HG02759 (cell line): ENCODE measurements around the gene QRFP.
"Not testable (repeated sequence)": the region's sequence is repeated elsewhere in the genome, so short reads cannot be mapped to it uniquely, and the experiment has no call there.

Experiments used
- ATAC-seq: cut with Tn5 transposase; IDR thresholded peaks from one replicate; pipeline ENCODE4 v1.9.1; 2021; ENCODE audit warnings: mild to moderate bottlenecking, moderate library complexity; ENCODE audit not compliant: unreplicated experiment

The QRFP gene

GRCh38 chr9:130858739-130859705, 37.6 kb downstream of the QRFP start:
- no peak for ATAC-seq

- no peak for ATAC-seq
These were observed 38.5 kb downstream of the QRFP start for GRCh38 chr9:130857864-130858738.

- no peak for ATAC-seq
These were observed 40.1 kb downstream of the QRFP start for GRCh38 chr9:130856474-130856873.

GRCh38 chr9:130854835-130855234, 41.8 kb downstream of the QRFP start:
- no peak for ATAC-seq

GRCh38 chr9:130854092-130854491, 42.5 kb downstream of the QRFP start:
- ATAC-seq, result no peak

- no peak for ATAC-seq
These were observed 43.8 kb downstream of the QRFP start for GRCh38 chr9:130852801-130853200.

GRCh38 chr9:130849356-130849755, 47.3 kb downstream of the QRFP start:
- no peak for ATAC-seq

- ATAC-seq, result not testable (repeated sequence)
These were observed 48.1 kb downstream of the QRFP start for GRCh38 chr9:130848514-130848913.

- ATAC-seq, result no peak
These were observed 49.0 kb downstream of the QRFP start for GRCh38 chr9:130847306-130848217.

GRCh38 chr9:130846487-130847305, 49.9 kb downstream of the QRFP start:
- no peak for ATAC-seq

- ATAC-seq, result no peak
These were observed 50.6 kb downstream of the QRFP start for GRCh38 chr9:130845901-130846481.

- no peak for ATAC-seq
These were observed 51.4 kb downstream of the QRFP start for GRCh38 chr9:130845254-130845653.

- no peak for ATAC-seq
These were observed 52.6 kb downstream of the QRFP start for GRCh38 chr9:130844044-130844451.

- no peak for ATAC-seq
These were observed 53.3 kb downstream of the QRFP start for GRCh38 chr9:130843049-130843908.
